ENCODE data around the gene NKAPL. TPM values are rescaled to one million over a fixed set of nuclear protein-coding genes. Genes with fewer than 3 reads are reported as not detected.

NKAPL gene
- total and polyA plus RNA-seq, 2 of the 13 experiments (the other 11 are each of a cell fraction or from before 2014, with no cell fraction given), result not detected

DNA sequence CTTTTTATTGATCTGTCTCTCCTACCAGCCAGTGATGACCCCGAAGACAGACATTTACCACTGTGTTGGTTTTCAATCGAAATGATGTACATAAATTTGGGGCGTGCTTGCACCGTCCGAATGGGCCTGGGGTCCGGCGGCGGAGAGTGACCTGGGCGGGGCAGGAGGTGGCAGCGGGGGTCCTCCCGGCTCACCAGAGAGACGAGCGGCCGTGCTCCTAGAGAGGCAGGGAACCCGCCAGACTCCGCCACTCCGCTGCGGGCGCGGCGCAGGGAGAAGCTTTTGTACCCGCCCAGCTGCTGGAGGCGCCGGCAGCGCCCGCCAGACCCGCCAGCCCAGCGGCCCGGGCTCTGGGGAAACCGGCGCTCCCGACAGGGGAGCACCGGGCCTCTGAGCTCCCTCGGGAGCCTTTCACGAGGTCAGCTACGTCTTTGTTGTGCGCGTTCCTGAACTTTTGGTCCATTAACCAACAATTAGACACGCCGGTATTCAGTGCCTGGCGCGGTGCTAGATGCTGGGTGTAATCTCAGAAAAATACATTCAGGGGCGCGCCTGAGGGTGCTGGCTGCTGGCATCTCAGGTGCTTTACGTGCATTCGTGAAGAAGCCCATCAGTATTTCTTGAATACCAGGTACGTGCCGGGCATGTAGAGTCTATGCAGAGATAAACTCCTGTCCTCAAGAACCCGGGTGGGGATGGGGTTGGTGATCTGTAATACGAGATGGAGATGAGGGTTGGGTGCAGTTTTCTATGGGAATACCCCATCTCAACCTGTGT is 22.4 kb downstream of the NKAPL start, which contains the start of gene PGBD1 (continued):
- TF ChIP-seq, protein P1, sequence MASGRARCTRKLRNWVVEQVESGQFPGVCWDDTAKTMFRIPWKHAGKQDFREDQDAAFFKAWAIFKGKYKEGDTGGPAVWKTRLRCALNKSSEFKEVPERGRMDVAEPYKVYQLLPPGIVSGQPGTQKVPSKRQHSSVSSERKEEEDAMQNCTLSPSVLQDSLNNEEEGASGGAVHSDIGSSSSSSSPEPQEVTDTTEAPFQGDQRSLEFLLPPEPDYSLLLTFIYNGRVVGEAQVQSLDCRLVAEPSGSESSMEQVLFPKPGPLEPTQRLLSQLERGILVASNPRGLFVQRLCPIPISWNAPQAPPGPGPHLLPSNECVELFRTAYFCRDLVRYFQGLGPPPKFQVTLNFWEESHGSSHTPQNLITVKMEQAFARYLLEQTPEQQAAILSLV (CRISPR knock-in tag; IDR thresholded peaks at IDR 0.05; ENCODE audit: borderline replicate concordance), result peak; percentile 86; the same call in 1 of the 2 replicates
- no peak for TF ChIP-seq SMARCE1 (IDR thresholded peaks at IDR 0.05; ENCODE audit: borderline replicate concordance)
- no peak for TF ChIP-seq HOXA7 (CRISPR knock-in tag; IDR thresholded peaks at IDR 0.05)
- peak; percentile 60; the same call in 1 of the 2 replicates for TF ChIP-seq SALL2 (CRISPR knock-in tag; IDR thresholded peaks at IDR 0.05)
- TF ChIP-seq, protein P2, sequence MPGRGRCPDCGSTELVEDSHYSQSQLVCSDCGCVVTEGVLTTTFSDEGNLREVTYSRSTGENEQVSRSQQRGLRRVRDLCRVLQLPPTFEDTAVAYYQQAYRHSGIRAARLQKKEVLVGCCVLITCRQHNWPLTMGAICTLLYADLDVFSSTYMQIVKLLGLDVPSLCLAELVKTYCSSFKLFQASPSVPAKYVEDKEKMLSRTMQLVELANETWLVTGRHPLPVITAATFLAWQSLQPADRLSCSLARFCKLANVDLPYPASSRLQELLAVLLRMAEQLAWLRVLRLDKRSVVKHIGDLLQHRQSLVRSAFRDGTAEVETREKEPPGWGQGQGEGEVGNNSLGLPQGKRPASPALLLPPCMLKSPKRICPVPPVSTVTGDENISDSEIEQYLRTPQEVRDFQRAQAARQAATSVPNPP (CRISPR knock-in tag; IDR thresholded peaks at IDR 0.05), result peak; percentile 54; the same call in 1 of the 2 replicates
- TF ChIP-seq, protein P3, sequence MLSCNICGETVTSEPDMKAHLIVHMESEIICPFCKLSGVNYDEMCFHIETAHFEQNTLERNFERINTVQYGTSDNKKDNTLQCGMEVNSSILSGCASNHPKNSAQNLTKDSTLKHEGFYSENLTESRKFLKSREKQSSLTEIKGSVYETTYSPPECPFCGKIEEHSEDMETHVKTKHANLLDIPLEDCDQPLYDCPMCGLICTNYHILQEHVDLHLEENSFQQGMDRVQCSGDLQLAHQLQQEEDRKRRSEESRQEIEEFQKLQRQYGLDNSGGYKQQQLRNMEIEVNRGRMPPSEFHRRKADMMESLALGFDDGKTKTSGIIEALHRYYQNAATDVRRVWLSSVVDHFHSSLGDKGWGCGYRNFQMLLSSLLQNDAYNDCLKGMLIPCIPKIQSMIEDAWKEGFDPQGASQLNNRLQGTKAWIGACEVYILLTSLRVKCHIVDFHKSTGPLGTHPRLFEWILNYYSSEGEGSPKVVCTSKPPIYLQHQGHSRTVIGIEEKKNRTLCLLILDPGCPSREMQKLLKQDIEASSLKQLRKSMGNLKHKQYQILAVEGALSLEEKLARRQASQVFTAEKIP (CRISPR knock-in tag; IDR thresholded peaks at IDR 0.05; ENCODE audit: borderline replicate concordance), result no peak
- TF ChIP-seq ZNF468 (CRISPR knock-in tag; IDR thresholded peaks at IDR 0.05), result no peak
- no peak for TF ChIP-seq GFI1 (CRISPR knock-in tag; IDR thresholded peaks at IDR 0.05; ENCODE audit: borderline replicate concordance)
- TF ChIP-seq, protein P4, sequence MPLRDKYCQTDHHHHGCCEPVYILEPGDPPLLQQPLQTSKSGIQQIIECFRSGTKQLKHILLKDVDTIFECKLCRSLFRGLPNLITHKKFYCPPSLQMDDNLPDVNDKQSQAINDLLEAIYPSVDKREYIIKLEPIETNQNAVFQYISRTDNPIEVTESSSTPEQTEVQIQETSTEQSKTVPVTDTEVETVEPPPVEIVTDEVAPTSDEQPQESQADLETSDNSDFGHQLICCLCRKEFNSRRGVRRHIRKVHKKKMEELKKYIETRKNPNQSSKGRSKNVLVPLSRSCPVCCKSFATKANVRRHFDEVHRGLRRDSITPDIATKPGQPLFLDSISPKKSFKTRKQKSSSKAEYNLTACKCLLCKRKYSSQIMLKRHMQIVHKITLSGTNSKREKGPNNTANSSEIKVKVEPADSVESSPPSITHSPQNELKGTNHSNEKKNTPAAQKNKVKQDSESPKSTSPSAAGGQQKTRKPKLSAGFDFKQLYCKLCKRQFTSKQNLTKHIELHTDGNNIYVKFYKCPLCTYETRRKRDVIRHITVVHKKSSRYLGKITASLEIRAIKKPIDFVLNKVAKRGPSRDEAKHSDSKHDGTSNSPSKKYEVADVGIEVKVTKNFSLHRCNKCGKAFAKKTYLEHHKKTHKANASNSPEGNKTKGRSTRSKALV (CRISPR knock-in tag; IDR thresholded peaks at IDR 0.05), result peak; percentile 74
- TF ChIP-seq RNF2 (conservative IDR thresholded peaks at IDR 0.05; ENCODE audit: low read depth), result no peak
- TF ChIP-seq RBFOX2 (IDR thresholded peaks at IDR 0.05; ENCODE audit: low read depth, low read length), result peak; percentile 90
- TF ChIP-seq, protein P5, sequence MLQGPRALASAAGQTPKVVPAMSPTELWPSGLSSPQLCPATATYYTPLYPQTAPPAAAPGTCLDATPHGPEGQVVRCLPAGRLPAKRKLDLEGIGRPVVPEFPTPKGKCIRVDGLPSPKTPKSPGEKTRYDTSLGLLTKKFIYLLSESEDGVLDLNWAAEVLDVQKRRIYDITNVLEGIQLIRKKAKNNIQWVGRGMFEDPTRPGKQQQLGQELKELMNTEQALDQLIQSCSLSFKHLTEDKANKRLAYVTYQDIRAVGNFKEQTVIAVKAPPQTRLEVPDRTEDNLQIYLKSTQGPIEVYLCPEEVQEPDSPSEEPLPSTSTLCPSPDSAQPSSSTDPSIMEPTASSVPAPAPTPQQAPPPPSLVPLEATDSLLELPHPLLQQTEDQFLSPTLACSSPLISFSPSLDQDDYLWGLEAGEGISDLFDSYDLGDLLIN (CRISPR knock-in tag; IDR thresholded peaks at IDR 0.05; ENCODE audit: borderline replicate concordance), result no peak
- TF ChIP-seq STAG1 (CRISPR knock-in tag; IDR thresholded peaks at IDR 0.05), result peak; percentile 49
- TF ChIP-seq, protein P6, sequence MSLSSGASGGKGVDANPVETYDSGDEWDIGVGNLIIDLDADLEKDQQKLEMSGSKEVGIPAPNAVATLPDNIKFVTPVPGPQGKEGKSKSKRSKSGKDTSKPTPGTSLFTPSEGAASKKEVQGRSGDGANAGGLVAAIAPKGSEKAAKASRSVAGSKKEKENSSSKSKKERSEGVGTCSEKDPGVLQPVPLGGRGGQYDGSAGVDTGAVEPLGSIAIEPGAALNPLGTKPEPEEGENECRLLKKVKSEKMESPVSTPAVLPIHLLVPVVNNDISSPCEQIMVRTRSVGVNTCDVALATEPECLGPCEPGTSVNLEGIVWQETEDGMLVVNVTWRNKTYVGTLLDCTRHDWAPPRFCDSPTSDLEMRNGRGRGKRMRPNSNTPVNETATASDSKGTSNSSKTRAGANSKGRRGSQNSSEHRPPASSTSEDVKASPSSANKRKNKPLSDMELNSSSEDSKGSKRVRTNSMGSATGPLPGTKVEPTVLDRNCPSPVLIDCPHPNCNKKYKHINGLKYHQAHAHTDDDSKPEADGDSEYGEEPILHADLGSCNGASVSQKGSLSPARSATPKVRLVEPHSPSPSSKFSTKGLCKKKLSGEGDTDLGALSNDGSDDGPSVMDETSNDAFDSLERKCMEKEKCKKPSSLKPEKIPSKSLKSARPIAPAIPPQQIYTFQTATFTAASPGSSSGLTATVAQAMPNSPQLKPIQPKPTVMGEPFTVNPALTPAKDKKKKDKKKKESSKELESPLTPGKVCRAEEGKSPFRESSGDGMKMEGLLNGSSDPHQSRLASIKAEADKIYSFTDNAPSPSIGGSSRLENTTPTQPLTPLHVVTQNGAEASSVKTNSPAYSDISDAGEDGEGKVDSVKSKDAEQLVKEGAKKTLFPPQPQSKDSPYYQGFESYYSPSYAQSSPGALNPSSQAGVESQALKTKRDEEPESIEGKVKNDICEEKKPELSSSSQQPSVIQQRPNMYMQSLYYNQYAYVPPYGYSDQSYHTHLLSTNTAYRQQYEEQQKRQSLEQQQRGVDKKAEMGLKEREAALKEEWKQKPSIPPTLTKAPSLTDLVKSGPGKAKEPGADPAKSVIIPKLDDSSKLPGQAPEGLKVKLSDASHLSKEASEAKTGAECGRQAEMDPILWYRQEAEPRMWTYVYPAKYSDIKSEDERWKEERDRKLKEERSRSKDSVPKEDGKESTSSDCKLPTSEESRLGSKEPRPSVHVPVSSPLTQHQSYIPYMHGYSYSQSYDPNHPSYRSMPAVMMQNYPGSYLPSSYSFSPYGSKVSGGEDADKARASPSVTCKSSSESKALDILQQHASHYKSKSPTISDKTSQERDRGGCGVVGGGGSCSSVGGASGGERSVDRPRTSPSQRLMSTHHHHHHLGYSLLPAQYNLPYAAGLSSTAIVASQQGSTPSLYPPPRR (CRISPR knock-in tag; IDR thresholded peaks at IDR 0.05; ENCODE audit: borderline replicate concordance), result no peak; the same call in 1 of the 2 replicates
- TF ChIP-seq CBFB (CRISPR knock-in tag; IDR thresholded peaks at IDR 0.05), result peak; percentile 89; the same call in 1 of the 2 replicates
- TF ChIP-seq HOXA3 (CRISPR knock-in tag; IDR thresholded peaks at IDR 0.05), result peak; percentile 83

Data from HepG2 (cell line).